ENCODE results near the gene HOXC11.

Gene HOXC11

GRCh38 chr12:54009171-54010052 lies 36.5 kb downstream of the HOXC11 start:
- peak; percentile 78 for DNase-seq

DNA sequence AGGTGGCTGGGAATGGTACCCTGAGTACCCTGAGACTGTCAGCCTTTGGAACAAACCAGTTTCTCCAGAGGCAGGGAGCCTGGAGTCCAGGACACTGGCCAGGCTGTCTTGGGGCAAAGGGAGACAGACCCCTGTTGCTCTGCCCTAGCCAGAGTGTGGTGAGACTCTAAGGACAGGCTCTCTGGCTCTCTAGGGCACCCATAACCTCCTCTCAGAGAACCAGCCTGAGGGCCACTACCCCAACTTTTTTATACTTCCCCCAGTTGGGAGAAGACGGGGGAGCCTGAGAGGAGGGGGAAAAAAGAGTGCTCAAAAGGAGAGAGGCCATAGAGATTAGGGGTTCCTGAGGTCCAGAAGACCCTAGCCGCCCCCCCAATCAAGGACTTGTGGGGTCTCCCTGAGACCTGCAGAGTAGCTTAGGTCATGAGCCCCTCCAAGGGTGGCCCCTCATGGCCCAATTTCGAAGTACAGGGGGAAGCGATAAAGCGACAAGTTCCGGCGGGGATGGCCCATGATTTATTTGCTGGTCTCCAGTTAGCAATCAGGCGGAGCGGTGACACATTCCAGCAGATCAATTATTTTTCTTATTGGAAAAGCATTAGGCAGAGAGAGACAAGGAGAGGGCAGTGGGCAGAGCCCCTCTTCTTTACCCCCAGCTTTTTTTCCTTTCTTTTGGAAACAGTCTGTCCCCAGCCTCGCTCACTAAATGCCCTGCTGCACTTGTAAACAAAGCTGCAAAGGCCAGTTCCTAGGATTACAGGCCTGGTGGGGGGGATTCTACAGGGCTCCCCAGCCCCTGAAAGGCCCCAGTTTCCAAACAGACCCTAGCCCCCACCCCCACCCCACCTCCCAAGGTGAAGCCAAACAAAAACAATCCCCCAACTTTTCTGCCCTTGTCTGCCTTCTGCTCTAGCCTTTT lies 37.4 kb downstream of the HOXC11 start:
- peak; percentile 74 for DNase-seq

DNA sequence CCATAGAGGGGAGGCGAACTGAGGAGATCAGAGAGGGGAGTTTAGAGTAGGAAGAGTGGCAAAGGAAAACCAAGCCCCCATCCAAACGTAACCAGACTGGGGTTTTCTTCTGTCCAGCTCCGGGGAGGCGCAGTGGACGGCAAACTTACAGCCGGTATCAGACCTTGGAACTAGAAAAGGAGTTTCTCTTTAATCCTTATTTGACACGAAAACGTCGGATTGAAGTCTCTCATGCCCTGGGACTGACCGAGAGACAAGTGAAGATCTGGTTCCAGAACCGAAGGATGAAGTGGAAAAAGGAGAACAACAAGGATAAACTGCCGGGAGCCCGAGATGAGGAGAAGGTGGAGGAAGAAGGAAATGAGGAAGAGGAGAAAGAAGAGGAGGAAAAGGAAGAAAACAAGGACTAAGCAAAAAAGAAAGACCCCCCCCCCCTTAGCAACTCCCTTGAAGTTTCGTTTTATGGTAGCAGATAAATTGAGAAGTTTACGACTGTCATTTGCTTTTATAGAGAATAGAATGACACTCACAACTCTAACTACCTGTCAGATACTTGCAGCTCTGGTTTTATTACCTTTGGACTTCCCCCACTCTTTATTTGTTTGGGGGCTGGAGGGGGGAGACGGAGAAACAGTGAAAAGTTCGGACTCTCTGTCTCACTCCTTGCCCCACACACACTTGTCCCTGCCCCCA lies 38.2 kb downstream of the HOXC11 start:
- DNase-seq = no peak

GRCh38 chr12:54011665-54012532 lies 39.0 kb downstream of the HOXC11 start:
- no peak for DNase-seq

DNA sequence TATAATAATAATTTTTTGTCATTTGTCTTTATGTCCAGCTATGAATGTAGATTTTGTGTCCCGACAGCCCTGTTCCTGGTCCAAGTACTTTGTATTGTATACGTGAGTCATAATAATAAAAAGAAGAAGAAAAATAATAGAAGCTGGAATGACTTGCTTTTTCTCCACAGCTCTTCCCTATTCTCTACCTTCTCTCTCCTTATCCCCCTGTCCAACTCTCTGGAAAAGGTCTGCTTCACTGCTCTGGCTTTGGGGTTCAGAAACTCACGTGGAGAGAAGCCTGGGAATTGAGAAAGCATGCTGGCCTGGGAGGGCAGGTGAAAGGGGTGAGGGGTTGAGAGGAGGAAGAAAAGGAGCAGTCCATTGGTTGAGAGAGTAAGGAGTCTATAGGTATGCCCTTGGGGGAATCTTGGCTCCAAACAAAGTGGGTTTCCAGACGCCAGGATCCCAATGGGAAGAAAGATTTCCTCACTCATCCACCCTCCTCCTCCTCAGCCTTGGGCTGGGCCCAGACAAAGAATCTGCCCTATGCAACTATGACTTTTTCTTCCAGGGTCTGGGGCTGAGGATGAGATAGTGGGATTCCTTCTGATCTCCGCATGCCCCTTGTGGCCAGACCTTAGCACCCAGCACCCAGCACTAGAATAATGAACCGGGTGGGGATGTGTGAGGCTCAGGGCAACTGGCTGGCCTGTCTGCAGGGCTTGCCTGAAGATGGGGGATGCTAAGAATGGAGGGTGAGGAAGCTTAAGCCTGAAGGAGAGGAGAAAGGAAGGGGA lies 39.9 kb downstream of the HOXC11 start:
- DNase-seq = no peak

DNA sequence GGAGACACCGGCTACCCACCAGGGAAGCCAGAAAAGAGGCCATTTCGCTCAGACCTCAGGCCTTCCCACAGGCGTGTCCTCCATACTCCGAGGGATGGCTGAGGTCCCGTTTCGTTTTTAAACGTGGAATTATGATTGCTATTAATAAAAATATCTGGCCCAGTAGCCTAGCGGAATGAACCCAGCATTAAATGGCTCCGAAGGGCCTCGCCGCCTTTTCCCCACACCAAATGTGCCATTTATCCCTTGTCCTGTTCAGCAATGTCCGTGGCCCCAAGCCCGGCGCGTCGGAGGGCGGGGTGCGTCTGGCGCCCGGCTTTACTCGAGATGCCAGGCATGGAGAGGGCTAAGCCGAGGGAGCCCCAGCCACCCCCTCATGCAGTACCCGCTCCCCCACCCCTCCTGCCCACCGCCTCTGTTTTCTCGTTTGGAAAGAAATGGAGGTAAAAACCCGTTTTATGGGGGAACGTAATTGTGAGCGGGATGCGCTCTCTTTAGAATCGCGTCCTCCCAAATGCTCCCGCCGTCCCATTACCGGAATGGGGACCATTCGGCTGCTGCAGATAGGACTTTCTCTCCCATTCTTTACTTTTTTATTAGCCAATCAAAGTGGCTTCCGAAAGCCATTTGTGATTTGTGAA lies 41.6 kb downstream of the HOXC11 start:
- DNase-seq = no peak

- no peak for DNase-seq
Measured at GRCh38 chr12:54015018-54015931, 42.3 kb downstream of the HOXC11 start.

GRCh38 chr12:54016051-54016450 lies 43.1 kb downstream of the HOXC11 start:
- DNase-seq = no peak

DNA sequence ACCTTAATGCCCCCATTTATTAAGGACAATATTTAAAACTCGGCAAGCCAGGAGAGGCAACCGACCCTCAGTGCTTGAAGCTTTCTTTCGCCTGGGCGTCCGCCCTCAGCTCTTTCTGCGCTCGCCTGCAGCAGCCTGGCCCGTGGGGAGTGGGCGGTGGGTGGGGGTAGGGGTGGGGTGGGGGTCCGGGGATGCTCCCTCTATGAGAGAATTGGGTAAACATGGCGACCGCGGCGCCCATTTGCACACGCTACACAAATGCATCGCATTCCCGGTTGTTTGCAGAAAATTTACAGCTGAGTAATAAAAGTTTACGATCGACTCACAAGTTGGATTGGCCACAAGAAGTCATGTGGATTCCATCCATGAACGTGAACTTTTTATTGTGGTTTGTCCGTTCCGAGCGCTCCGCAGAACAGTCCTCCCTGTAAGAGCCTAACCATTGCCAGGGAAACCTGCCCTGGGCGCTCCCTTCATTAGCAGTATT lies 43.6 kb downstream of the HOXC11 start:
- DNase-seq = no peak

DNA sequence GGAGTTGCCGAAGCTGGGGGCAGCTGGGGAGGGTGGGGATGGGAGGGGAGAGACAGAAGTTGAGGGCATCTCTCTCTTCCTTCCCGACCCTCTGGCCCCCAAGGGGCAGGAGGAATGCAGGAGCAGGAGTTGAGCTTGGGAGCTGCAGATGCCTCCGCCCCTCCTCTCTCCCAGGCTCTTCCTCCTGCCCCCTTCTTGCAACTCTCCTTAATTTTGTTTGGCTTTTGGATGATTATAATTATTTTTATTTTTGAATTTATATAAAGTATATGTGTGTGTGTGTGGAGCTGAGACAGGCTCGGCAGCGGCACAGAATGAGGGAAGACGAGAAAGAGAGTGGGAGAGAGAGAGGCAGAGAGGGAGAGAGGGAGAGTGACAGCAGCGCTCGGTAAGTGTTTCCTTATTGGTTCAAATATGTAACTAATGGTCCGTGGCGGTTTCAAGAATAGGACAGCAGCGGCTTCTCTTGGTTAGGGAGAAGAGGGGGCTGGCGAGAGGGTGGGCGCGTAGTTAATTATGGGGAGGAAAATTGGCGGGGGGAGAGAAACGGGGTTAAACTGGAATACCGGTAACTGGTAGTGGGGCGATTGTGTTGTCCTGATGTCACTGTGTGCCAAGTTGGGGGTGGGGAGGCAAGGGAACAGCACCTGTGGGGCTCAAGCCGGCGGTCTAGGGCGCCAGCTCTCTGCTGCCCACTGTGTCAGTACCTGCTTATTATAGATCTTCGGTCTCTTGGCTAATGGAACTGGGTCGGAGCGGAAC lies 44.3 kb downstream of the HOXC11 start:
- peak; percentile 76 for DNase-seq

DNA sequence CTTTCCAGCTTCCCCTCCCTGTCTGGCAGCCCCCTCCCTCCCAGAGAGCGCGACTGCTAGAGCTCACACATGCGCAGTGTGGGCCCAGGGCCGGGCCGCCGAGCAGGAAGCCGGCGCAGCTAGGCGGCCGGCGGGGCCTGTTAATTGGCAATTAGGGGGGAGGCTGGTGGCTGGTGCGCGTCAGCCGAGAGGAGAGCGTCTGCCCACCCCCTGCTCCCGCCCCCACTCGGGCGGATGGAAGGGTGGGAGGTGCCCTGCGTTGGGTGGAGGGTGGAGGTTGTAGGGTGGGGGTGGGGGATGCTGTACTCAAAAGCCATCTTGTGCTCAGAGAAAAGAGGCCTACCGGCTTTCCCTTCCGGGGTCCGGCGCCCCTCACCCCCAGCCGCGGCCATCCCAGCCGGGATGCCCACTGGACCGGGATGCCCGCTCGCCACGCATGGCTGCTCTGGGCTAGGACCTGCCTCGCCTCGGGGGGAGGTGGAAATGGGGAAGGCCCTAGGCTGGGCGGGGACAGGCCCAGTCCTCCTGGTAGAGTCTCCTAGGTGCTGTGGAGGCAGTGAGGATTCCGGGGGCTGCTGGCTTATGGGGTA lies 45.0 kb downstream of the HOXC11 start:
- DNase-seq = peak; percentile 86

DNA sequence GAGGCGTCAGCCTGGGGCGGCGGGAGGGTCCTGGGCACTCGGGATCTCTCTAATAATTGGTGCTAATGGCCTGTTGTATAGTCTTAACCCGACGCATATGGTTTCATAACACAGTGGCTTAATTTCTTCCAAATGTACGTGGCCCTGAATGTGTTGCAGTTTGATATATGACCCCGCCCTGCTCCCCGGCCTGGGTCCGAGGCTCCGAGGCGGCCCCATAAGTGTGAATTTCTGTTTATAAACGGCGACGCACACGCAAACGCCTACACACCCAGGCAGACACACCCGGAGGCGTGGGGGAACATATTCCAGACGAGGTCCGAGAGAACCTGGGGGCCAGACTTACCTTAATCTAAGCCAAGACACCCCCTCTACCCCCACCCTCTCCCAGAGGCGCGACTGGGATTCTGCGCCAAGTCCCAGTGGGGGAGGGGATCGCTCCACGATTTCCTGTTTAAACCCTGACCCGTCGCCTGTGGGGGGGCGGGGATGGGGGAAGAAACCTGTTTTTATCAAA lies 45.6 kb downstream of the HOXC11 start:
- DNase-seq = no peak

DNA sequence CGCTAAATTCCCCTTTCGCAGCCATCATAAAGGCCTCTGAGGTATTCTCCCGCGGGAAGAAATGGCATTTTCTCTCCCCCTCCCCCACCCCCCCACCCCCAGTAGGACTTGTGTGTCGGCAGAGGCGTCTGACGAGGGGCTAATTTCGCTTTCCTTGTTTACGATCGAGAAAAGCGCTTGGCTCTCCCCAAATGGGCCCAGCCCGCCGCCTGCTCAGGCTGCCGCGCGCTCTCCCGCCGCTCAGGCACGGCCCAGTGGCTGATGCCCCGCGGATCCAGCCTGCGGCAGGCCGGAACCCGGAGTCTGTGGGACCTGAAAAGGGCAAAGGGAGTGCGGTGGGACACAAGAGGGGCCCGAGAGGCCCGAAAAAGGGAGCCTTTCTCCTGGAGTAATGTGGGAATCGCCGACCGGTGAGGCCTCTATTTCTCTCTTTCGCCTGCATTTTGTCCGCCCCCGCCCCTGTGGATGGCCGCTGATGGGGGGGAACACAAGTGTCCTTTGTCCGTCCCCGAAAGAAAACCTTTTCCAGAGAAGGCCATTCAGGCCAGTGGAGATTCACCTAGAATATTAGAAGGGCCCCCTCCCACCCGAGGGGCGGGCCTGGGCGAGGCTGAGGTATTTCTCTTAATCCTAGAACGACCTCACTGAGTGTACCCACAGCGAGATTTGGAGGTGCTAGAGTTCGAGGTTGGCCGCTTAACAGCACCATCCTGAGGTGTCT lies 46.3 kb downstream of the HOXC11 start:
- DNase-seq = no peak

- no peak for DNase-seq
Measured at GRCh38 chr12:54019924-54020590, 47.1 kb downstream of the HOXC11 start.

GRCh38 chr12:54020591-54021405 lies 47.9 kb downstream of the HOXC11 start:
- no peak for DNase-seq
